ENCODE data around the gene ADAM12. TPM values are rescaled to one million over a fixed set of nuclear protein-coding genes. Genes with fewer than 3 reads are reported as not detected.

Gene ADAM12
- total and polyA plus RNA-seq, 10 of the 15 experiments (the other 5 are each of a cell fraction or from before 2014, with no cell fraction given) = under 0.01 to 0.62 (median 0.04) TPM; not detected in 5

GRCh38 chr10:126350216-126350992, 37.9 kb downstream of the ADAM12 start:
- Histone ChIP-seq H4K20me1 (ENCODE audit: control insufficient read depth, insufficient read depth) (no peaks in the 10 kb centered on the region), H2AFZ (ENCODE audit: control insufficient read depth, low read depth, low read length) (no peak overlapping the region), H3K4me1 (ENCODE audit: control insufficient read depth, insufficient read depth, low read length) (no peaks in the 10 kb centered on the region), H3K9ac (ENCODE audit: control insufficient read depth, insufficient read depth, low read length) (no peak overlapping the region), H3K9me3 (replicated peaks; ENCODE audit: control insufficient read depth, insufficient read depth, low read length) (no peaks in the 10 kb centered on the region), H3K4me3 (no peak overlapping the region), H3K27ac (ENCODE audit: control insufficient read depth, insufficient read depth) (no peak overlapping the region), H3K4me2 (ENCODE audit: control insufficient read depth, insufficient read depth) (no peak overlapping the region), H3K36me3 (ENCODE audit: control insufficient read depth in 2 of 2, insufficient read depth in 2 of 2, low read length in 1 of 2) (no peaks in the 10 kb centered on the region), H3K27me3 (replicated peaks in 1 of 2; ENCODE audit: control insufficient read depth in 2 of 2, insufficient read depth in 2 of 2, low read length in 1 of 2) (no peaks in the 10 kb centered on the region), H3K79me2 (ENCODE audit: control insufficient read depth, insufficient read depth, low read length) (no peaks in the 10 kb centered on the region)
- intact Hi-C loops (cut with micrococcal nuclease; ENCODE audit: unreplicated experiment) (no loop called here), in situ Hi-C loops (cut with MboI) (no loop called here)
- no TSS peak for BruUV-seq (replicated peaks)
- FAIRE-seq = no peak
- ATAC-seq = no peak
- WGBS (ENCODE audit: insufficient coverage, insufficient replicate concordance, low lambda C conversion rate, missing lambda C conversion rate) = under 1% methylated on average over 10 of the region's 10 CpGs
- TF ChIP-seq STAT3 (IDR thresholded peaks at IDR 0.05; ENCODE audit: low read depth, low read length) (no peak), DPF2 (IDR thresholded peaks at IDR 0.05) (no peak), RFX5 (IDR thresholded peaks at IDR 0.05; ENCODE audit: low read depth, low read length) (no peak)
- no peak for DNase-seq (ENCODE audit: low read depth, low spot score)
- ChIA-PET SMC1A (ENCODE audit: uncharacterized antibody, unreplicated experiment) (no interaction called here), RAD21 (ENCODE audit: unreplicated experiment) (no interaction called here), CTCF (no interaction called here), POLR2A (no interaction called here)

DNA sequence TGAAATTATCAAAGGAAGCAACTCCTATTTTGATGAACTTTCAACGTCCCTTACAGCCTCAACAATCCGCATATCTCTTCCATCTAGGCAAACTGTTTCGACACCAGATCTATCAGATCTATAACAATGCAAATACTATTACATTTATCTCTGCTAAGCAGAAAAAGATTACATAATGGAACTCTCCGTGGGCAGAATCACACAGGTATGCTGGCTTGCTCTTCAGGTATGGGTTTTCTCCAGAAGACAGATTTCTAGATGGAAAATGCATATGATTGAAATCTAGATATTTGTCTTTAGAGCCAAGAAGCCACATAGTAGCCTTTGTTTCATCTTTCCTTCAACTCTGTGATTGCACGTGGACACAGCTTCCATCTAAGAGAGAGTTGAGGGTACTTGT, 38.6 kb downstream of the ADAM12 start:
- Histone ChIP-seq H3K27me3 (replicated peaks in 1 of 2; ENCODE audit: control insufficient read depth in 2 of 2, insufficient read depth in 2 of 2, low read length in 1 of 2) (no peaks in the 10 kb centered on the region), H3K9me3 (replicated peaks; ENCODE audit: control insufficient read depth, insufficient read depth, low read length) (no peaks in the 10 kb centered on the region), H3K4me1 (ENCODE audit: control insufficient read depth, insufficient read depth, low read length) (no peaks in the 10 kb centered on the region), H2AFZ (ENCODE audit: control insufficient read depth, low read depth, low read length) (no peak overlapping the region), H3K27ac (ENCODE audit: control insufficient read depth, insufficient read depth) (no peak overlapping the region), H4K20me1 (ENCODE audit: control insufficient read depth, insufficient read depth) (no peaks in the 10 kb centered on the region), H3K4me2 (ENCODE audit: control insufficient read depth, insufficient read depth) (no peak overlapping the region), H3K4me3 (no peak overlapping the region), H3K9ac (ENCODE audit: control insufficient read depth, insufficient read depth, low read length) (no peak overlapping the region), H3K36me3 (ENCODE audit: control insufficient read depth in 2 of 2, insufficient read depth in 2 of 2, low read length in 1 of 2) (no peaks in the 10 kb centered on the region), H3K79me2 (ENCODE audit: control insufficient read depth, insufficient read depth, low read length) (no peaks in the 10 kb centered on the region)
- WGBS (ENCODE audit: insufficient coverage, insufficient replicate concordance, low lambda C conversion rate, missing lambda C conversion rate) = 18% methylated on average over 5 of the region's 5 CpGs
- ChIA-PET POLR2A (no interaction called here), RAD21 (ENCODE audit: unreplicated experiment) (no interaction called here), SMC1A (ENCODE audit: uncharacterized antibody, unreplicated experiment) (no interaction called here), CTCF (no interaction called here)
- FAIRE-seq (no peak), DNase-seq (ENCODE audit: low read depth, low spot score) (no peak), ATAC-seq (no peak)
- no TSS peak for BruUV-seq (replicated peaks)
- in situ Hi-C loops (cut with MboI) = no loop called here
- intact Hi-C loops (cut with micrococcal nuclease; ENCODE audit: unreplicated experiment) = no loop called here
- TF ChIP-seq KAT2A (conservative IDR thresholded peaks at IDR 0.05; ENCODE audit: control insufficient read depth, low read depth, low read length) = no peak
- TF ChIP-seq ZSCAN29 (IDR thresholded peaks at IDR 0.05) = no peak
- TF ChIP-seq TBL1XR1 (IDR thresholded peaks at IDR 0.05; ENCODE audit: low read depth, low read length) = no peak
- TF ChIP-seq, protein P1, sequence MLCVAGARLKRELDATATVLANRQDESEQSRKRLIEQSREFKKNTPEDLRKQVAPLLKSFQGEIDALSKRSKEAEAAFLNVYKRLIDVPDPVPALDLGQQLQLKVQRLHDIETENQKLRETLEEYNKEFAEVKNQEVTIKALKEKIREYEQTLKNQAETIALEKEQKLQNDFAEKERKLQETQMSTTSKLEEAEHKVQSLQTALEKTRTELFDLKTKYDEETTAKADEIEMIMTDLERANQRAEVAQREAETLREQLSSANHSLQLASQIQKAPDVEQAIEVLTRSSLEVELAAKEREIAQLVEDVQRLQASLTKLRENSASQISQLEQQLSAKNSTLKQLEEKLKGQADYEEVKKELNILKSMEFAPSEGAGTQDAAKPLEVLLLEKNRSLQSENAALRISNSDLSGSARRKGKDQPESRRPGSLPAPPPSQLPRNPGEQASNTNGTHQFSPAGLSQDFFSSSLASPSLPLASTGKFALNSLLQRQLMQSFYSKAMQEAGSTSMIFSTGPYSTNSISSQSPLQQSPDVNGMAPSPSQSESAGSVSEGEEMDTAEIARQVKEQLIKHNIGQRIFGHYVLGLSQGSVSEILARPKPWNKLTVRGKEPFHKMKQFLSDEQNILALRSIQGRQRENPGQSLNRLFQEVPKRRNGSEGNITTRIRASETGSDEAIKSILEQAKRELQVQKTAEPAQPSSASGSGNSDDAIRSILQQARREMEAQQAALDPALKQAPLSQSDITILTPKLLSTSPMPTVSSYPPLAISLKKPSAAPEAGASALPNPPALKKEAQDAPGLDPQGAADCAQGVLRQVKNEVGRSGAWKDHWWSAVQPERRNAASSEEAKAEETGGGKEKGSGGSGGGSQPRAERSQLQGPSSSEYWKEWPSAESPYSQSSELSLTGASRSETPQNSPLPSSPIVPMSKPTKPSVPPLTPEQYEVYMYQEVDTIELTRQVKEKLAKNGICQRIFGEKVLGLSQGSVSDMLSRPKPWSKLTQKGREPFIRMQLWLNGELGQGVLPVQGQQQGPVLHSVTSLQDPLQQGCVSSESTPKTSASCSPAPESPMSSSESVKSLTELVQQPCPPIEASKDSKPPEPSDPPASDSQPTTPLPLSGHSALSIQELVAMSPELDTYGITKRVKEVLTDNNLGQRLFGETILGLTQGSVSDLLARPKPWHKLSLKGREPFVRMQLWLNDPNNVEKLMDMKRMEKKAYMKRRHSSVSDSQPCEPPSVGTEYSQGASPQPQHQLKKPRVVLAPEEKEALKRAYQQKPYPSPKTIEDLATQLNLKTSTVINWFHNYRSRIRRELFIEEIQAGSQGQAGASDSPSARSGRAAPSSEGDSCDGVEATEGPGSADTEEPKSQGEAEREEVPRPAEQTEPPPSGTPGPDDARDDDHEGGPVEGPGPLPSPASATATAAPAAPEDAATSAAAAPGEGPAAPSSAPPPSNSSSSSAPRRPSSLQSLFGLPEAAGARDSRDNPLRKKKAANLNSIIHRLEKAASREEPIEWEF (IDR thresholded peaks at IDR 0.05; ENCODE audit: insufficient replicate concordance, low read depth, low read length) = no peak
- no peak for TF ChIP-seq ZNF207 (IDR thresholded peaks at IDR 0.05; ENCODE audit: borderline replicate concordance)
- no peak for TF ChIP-seq KLF5 (IDR thresholded peaks at IDR 0.05; ENCODE audit: partially characterized antibody)
- no peak for TF ChIP-seq IKZF2 (IDR thresholded peaks at IDR 0.05)
- TF ChIP-seq IKZF1 (conservative IDR thresholded peaks at IDR 0.05) = no peak
- TF ChIP-seq CHD2 (IDR thresholded peaks at IDR 0.05; ENCODE audit: borderline replicate concordance, low read depth, low read length) = no peak
- TF ChIP-seq NFYB (IDR thresholded peaks at IDR 0.05; ENCODE audit: insufficient read depth, low read depth, low read length) = no peak
- no peak for TF ChIP-seq RCOR1 (conservative IDR thresholded peaks at IDR 0.05; ENCODE audit: low read depth, low read length)
- TF ChIP-seq SMAD5 (IDR thresholded peaks at IDR 0.05; ENCODE audit: low read depth) = no peak

All from GM12878 (cell line).